Measurements from ENCODE around the gene WDR18. TPM values are rescaled to one million over a fixed set of nuclear protein-coding genes. Genes with fewer than 3 reads are reported as not detected.

The WDR18 gene
- total RNA-seq, 6 donors from 2014 or later: 29.2 to 122 (median 38.6) TPM

- H3K4me3 ChIP-seq: no peak overlapping the region
- H3K4me1 ChIP-seq: peaks cover 15 to 20% (median 17%) of the 10 kb centered on the region in 4 donors
- ATAC-seq (ENCODE audit: low FRiP score in 2 of 2) (no peak), DNase-seq (peak in 1 of 2 donors; percentile 55)
- TF ChIP-seq POLR2AphosphoS5 (IDR thresholded peaks at IDR 0.05): no peak
- TF ChIP-seq POLR2A (IDR thresholded peaks at IDR 0.05): no peak
- TF ChIP-seq, protein P1, sequence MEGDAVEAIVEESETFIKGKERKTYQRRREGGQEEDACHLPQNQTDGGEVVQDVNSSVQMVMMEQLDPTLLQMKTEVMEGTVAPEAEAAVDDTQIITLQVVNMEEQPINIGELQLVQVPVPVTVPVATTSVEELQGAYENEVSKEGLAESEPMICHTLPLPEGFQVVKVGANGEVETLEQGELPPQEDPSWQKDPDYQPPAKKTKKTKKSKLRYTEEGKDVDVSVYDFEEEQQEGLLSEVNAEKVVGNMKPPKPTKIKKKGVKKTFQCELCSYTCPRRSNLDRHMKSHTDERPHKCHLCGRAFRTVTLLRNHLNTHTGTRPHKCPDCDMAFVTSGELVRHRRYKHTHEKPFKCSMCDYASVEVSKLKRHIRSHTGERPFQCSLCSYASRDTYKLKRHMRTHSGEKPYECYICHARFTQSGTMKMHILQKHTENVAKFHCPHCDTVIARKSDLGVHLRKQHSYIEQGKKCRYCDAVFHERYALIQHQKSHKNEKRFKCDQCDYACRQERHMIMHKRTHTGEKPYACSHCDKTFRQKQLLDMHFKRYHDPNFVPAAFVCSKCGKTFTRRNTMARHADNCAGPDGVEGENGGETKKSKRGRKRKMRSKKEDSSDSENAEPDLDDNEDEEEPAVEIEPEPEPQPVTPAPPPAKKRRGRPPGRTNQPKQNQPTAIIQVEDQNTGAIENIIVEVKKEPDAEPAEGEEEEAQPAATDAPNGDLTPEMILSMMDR (IDR thresholded peaks at IDR 0.05): no peak
- no peak for TF ChIP-seq EP300 (IDR thresholded peaks at IDR 0.05)
- no peak overlapping the region for H3K27ac ChIP-seq
- peaks cover 0 to 8% (median 0%) of the 10 kb centered on the region in 4 donors for H3K36me3 ChIP-seq
- H3K27me3 ChIP-seq: no peaks in the 10 kb centered on the region
- 85 to 90% methylated on average over 13 to 23 of the region's 25 CpGs for WGBS, 2 donors
- H3K9me3 ChIP-seq: no peaks in the 10 kb centered on the region
Observed at GRCh38 chr19:948842-949496, 35.2 kb upstream of the WDR18 start.

DNA sequence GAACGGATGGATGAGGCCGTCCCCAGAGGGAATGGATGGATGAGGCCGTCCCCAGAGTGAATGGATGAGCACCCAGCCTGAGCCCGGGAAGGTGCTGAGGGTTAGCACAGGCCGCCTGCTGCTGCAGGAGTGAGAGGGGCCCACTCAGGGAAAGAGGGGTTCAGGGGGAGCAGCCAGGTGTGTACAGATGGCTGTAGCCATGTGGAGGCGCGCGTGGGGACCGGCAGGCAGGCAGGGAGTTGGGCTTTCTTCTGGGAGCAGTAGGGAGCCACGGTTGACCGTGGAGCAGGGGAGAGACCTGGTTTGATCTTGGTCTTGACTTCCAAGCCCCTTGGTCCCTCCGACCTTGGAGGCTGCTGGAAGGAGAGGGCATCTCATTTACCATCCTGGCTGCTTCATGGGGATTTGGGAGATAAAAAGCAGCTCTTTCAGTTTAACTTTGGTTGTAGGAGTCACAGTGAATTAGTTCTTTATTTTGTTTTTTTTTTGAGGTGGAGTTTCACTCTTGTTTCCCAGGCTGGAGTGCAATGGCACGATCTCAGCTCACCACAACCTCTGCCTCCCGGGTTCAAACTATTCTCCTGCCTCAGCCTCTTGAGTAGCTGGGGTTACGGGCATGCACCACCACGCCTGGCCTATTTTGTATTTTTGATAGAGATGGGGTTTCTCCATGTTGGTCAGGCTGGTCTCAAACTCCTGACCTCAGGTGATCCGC is 33.6 kb upstream of the WDR18 start:
- no peak for TF ChIP-seq POLR2AphosphoS5 (IDR thresholded peaks at IDR 0.05)
- ATAC-seq (ENCODE audit: low FRiP score in 2 of 2) (no peak), DNase-seq (peak in 1 of 2 donors; percentile 52)
- H3K27ac ChIP-seq: no peak overlapping the region
- peaks cover 18 to 23% (median 20%) of the 10 kb centered on the region in 4 donors for H3K4me1 ChIP-seq
- 86 to 92% methylated on average over 16 to 17 of the region's 17 CpGs for WGBS, 2 donors
- no peaks in the 10 kb centered on the region for H3K9me3 ChIP-seq
- peaks cover 0 to 8% (median 0%) of the 10 kb centered on the region in 4 donors for H3K36me3 ChIP-seq
- H3K27me3 ChIP-seq: no peaks in the 10 kb centered on the region
- no peak overlapping the region for H3K4me3 ChIP-seq

- H3K4me1 ChIP-seq: peaks cover 23 to 29% (median 25%) of the 10 kb centered on the region in 4 donors
- H3K36me3 ChIP-seq: peaks cover 0 to 8% (median 0%) of the 10 kb centered on the region in 4 donors
- WGBS, 2 donors: 81% methylated on average over 14 of the region's 14 CpGs
- H3K9me3 ChIP-seq: no peaks in the 10 kb centered on the region
- H3K27me3 ChIP-seq: no peaks in the 10 kb centered on the region
- no peak for TF ChIP-seq POLR2AphosphoS5 (IDR thresholded peaks at IDR 0.05)
- no peak for TF ChIP-seq EP300 (IDR thresholded peaks at IDR 0.05)
- no peak for TF ChIP-seq POLR2A (IDR thresholded peaks at IDR 0.05)
- TF ChIP-seq, protein P1 (IDR thresholded peaks at IDR 0.05): no peak
- no peak for DNase-seq
- peak overlapping the region in 1 of 4 donors; percentile 64 for H3K27ac ChIP-seq
- H3K4me3 ChIP-seq: peak overlapping the region in 1 of 4 donors; percentile 7
- no peak for ATAC-seq (ENCODE audit: low FRiP score in 2 of 2)
Observed at GRCh38 chr19:952049-952679, 32.0 kb upstream of the WDR18 start.

DNA sequence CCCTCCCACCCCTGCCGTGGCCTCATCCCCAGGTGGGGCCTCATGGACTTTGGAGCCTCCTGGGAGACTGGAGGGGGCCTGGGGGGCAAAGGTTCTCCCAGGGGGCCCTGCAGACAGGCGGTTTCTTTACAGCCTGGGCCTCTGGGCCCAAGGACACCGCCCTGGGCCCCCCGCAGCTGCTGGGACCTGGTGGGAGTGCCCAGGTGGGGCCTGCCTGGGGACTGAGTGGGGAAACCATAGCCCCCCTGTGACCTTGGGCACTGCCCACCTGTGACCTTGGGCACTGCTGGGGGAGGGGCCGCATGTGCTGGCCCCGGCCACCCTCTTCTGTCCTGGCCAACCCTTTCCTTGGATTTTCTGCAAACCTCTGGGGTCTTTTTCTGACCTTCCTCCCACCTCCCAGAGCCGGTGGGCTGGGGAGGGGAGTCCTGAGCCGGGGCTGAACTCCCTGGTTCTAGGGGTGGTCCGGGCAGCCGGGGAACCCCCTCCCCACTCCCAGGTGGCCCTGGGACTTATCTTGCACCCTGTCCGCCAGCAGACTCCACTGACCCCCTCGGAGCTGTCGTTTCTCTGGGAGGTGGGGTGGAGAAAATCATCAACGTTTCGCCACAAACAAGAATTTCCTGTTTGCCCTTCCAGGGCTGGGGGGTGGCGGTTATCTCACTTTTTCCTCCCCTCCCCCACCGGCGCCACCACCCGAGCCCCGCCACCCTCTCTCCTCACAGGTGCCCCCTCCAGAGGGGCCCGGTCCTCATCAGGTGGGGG is 31.3 kb upstream of the WDR18 start:
- no peak for ATAC-seq (ENCODE audit: low FRiP score in 2 of 2)
- Histone ChIP-seq H3K27me3 (no peaks in the 10 kb centered on the region), H3K4me1 (peaks cover 23 to 29% (median 25%) of the 10 kb centered on the region in 4 donors)

More for the DNA sequence above, 31.3 kb upstream of the WDR18 start:
- DNase-seq: peak; percentile 28 to 61
- TF ChIP-seq POLR2A (IDR thresholded peaks at IDR 0.05): no peak
- no peak for TF ChIP-seq POLR2AphosphoS5 (IDR thresholded peaks at IDR 0.05)
- TF ChIP-seq, protein P1 (IDR thresholded peaks at IDR 0.05): no peak
- TF ChIP-seq EP300 (IDR thresholded peaks at IDR 0.05): no peak
- WGBS, 2 donors: 8 to 20% methylated on average over 10 to 21 of the region's 21 CpGs
- Histone ChIP-seq H3K27ac (peak overlapping the region in 2 of 4 donors; percentile 5 to 64), H3K36me3 (peaks cover 0 to 3% (median 0%) of the 10 kb centered on the region in 4 donors), H3K9me3 (no peaks in the 10 kb centered on the region), H3K4me3 (peak overlapping the region in 3 of 4 donors; percentile 7 to 13 (median 11))

Data from upper lobe of left lung (tissue), 6 donors.